OCI-LY7 (cell line): ENCODE results near the gene AQP12B. TPM values are rescaled to one million over a fixed set of nuclear protein-coding genes. Genes with fewer than 3 reads are reported as not detected.
"Not testable (repeated sequence)": the region's sequence is repeated elsewhere in the genome, so short reads cannot be mapped to it uniquely, and the experiment has no call there.

Experiments
- Bru-seq: library from RNA; stranded (reverse); fragments of 400-500 nt; gene quantifications from one replicate; lab custom pipeline; 2021; lab: Mats Ljungman, UMichigan
- BruChase-seq, 2 experiments: library from RNA; stranded (reverse); fragments of 400-500 nt; gene quantifications; one replicate each; lab custom pipeline; 2021; lab: Mats Ljungman, UMichigan
- BruUV-seq: library from RNA; stranded (reverse); fragments of 400-500 nt; replicated peaks from 2 replicates; lab custom pipeline; 2021; lab: Mats Ljungman, UMichigan
- CTCF ChIA-PET: fragments of 300-600 bp; sonication (Branson Sonifier 250); formaldehyde crosslinking; loops from one replicate; lab custom pipeline; 2022; ENCODE audit warnings: antibody characterized with exemption; ENCODE audit not compliant: unreplicated experiment; lab: Charles Lee
- POLR2A ChIA-PET: fragments of 300-600 bp; sonication (Branson Sonifier 250); formaldehyde crosslinking; loops from one replicate; lab custom pipeline; 2022; ENCODE audit warnings: antibody characterized with exemption; lab: Charles Lee
- DNase-seq: peaks from one replicate; pipeline ENCODE4 v3.0.0-alpha.2; 2015; ENCODE audit warnings: low spot score
- H2AFZ ChIP-seq: fragments of 200-600 bp; sonication (generic), shearing (Covaris generic); 2 replicates; pipeline ENCODE4 v1.6.1; 2014; ENCODE audit warnings: mild to moderate bottlenecking, antibody characterized with exemption, low read length, moderate library complexity
- H3K27ac ChIP-seq: fragments of 200-600 bp; sonication (generic); 2 replicates; pipeline ENCODE4 v1.5.1; 2014; ENCODE audit warnings: mixed run types, low read depth, mild to moderate bottlenecking, moderate library complexity, low read length, inconsistent platforms; ENCODE audit not compliant: poor library complexity, severe bottlenecking
- H3K36me3 ChIP-seq: fragments of 200-600 bp; sonication (generic); 2 replicates; pipeline ENCODE4 v1.6.1; 2014; ENCODE audit warnings: mild to moderate bottlenecking, antibody characterized with exemption, low read length, moderate library complexity, mixed read lengths; ENCODE audit not compliant: insufficient read depth
- H3K4me1 ChIP-seq: fragments of 200-600 bp; sonication (generic); 2 replicates; pipeline ENCODE4 v1.5.1; 2014; ENCODE audit warnings: mild to moderate bottlenecking, low read length; ENCODE audit not compliant: insufficient read depth, poor library complexity, severe bottlenecking
- H3K4me2 ChIP-seq: fragments of 200-600 bp; sonication (generic); 2 replicates; pipeline ENCODE4 v1.6.1; 2014; ENCODE audit warnings: mild to moderate bottlenecking, low read length
- H3K4me3 ChIP-seq: fragments of 200-600 bp; sonication (generic); 2 replicates; pipeline ENCODE4 v1.5.1; 2014; ENCODE audit warnings: mild to moderate bottlenecking, low read depth, low read length; ENCODE audit not compliant: poor library complexity, severe bottlenecking
- H3K79me2 ChIP-seq: fragments of 200-600 bp; sonication (generic); 2 replicates; pipeline ENCODE4 v1.6.1; 2016; ENCODE audit warnings: low read depth, mild to moderate bottlenecking, low read length, moderate library complexity, mixed read lengths; ENCODE audit not compliant: insufficient read depth
- H3K9me2 ChIP-seq: fragments of 200-600 bp; sonication (generic); 2 replicates; pipeline ENCODE4 v1.6.1; 2016; ENCODE audit warnings: mild to moderate bottlenecking, low read length, mixed read lengths; ENCODE audit not compliant: insufficient read depth
- H3K9me3 ChIP-seq: fragments of 200-600 bp; sonication (generic); 2 replicates; pipeline ENCODE4 v1.6.1; 2014; ENCODE audit warnings: mild to moderate bottlenecking, mixed run types, low read length, mixed read lengths
- H4K20me1 ChIP-seq: fragments of 200-600 bp; sonication (generic); 2 replicates; pipeline ENCODE4 v1.6.1; 2014; ENCODE audit warnings: mild to moderate bottlenecking, antibody characterized with exemption, low read length, moderate library complexity, mixed read lengths; ENCODE audit not compliant: insufficient read depth
- EZH2phosphoT487 ChIP-seq: fragments of 200-600 bp; sonication (generic); IDR thresholded peaks from 2 replicates; pipeline ENCODE4 v1.6.1; 2018; ENCODE audit warnings: low read depth, borderline replicate concordance, mild to moderate bottlenecking, mixed run types, antibody characterized with exemption, low read length, moderate library complexity, mixed read lengths
- intact Hi-C: fragments of 100-400 bp; cut with micrococcal nuclease; formaldehyde crosslinking; loops from one replicate; pipeline ENCODE4 v1.10.0; 2022; ENCODE audit not compliant: unreplicated experiment
- long read RNA-seq: library from polyadenylated mRNA; stranded (forward); transcript quantifications from one replicate; pipeline ENCODE4 v2.0.0, GENCODE V29; 2022
- total RNA-seq, 2 experiments: library from RNA; depleted of rRNA in 1 of 2; stranded (reverse); fragments of >200 nt in 1 of 2; shearing (Covaris generic) in 1 of 2; gene quantifications; 2 replicates each; pipeline ENCODE4 v1.2.3, GENCODE V29; 2014 to 2022
- TF ChIP-seq, protein P1 (sequence below): fragments of 200-600 bp; sonication (generic); conservative IDR thresholded peaks from 2 replicates; pipeline ENCODE4 v1.5.1; 2014; ENCODE audit warnings: mild to moderate bottlenecking, antibody characterized with exemption, low read length, moderate library complexity, mixed read lengths

AQP12B gene, protein sequence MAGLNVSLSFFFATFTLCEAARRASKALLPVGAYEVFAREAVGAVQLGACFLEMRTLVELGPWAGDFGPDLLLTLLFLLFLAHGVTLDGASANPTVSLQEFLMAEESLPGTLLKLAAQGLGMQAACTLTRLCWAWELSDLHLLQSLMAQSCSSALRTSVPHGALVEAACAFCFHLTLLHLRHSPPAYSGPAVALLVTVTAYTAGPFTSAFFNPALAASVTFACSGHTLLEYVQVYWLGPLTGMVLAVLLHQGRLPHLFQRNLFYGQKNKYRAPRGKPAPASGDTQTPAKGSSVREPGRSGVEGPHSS
- not detected in 2 replicates for total RNA-seq (2014; rRNA removed; shearing (Covaris generic))
- total RNA-seq (2022) = not detected in 2 replicates
- Bru-seq, nascent RNA = not detected
- not detected for BruChase-seq, experiment 1, labeled RNA remaining after a 6-hour chase
- BruChase-seq, experiment 2, labeled RNA remaining after a 2-hour chase = not detected
- long read RNA-seq = 0 reads

DNA sequence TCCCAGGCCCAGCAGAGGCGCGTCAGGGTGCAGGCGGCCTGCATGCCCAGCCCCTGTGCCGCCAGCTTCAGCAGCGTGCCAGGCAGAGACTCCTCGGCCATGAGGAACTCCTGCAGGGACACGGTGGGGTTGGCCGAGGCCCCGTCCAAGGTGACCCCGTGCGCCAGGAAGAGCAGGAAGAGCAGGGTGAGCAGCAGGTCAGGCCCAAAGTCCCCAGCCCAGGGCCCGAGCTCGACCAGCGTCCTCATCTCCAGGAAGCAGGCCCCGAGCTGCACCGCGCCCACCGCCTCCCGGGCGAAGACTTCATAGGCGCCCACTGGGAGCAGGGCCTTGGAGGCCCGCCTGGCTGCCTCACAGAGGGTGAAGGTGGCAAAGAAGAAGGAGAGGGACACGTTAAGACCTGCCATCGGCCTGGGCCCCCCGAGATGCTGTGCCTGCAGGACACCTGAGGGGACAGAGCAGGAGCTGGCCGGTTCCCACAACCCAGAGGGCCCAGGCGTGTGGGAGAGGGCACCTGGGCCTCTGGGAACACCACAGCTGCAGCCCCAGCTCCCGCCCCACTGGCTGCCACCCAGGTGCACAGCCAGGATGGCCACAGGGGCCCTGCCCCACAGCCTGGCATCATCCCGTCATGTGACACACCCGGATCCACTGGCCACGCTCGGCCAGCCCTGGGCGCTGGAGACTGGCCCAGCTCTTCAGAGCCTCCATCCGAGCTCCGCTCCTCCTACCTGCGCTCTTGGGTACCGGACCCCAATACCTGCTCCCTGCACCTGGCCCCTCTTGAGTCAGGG lies at the start of gene AQP12B:
Gene AQP12B (minus strand): TSS at position 455 of the 794 bp plus-strand sequence. CDS start 48 bp downstream, at position 407.
- H3K36me3 ChIP-seq, POLR2A ChIA-PET, H3K4me3 ChIP-seq, intact Hi-C loops, H3K4me1 ChIP-seq, H2AFZ ChIP-seq, H4K20me1 ChIP-seq, CTCF ChIA-PET, H3K79me2 ChIP-seq, H3K4me2 ChIP-seq, H3K9me2 ChIP-seq, DNase-seq, H3K9me3 ChIP-seq, H3K27ac ChIP-seq, BruUV-seq: not testable (repeated sequence)

DNA sequence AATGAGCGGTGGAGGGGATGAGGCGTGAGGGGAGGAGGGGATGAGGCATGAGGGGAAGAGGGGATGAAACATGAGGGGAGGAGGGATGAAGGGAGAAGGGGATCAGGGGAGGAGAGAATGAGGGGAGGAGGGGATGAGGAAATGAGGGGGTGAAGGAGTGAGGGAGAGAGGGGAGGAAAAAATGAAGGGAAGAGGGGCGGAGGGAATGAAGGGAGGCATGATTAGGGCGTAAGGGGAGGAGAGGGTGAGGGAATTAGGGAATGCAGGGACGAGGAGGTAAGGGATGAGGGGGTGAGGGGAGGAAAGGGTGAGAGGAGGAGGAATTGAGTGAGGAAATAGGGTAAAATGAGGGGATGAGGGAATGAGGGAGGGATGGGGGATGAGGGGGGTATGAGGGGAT lies 49.5 kb upstream of the AQP12B start:
- BruUV-seq = no TSS peak
- TF ChIP-seq, protein P1, sequence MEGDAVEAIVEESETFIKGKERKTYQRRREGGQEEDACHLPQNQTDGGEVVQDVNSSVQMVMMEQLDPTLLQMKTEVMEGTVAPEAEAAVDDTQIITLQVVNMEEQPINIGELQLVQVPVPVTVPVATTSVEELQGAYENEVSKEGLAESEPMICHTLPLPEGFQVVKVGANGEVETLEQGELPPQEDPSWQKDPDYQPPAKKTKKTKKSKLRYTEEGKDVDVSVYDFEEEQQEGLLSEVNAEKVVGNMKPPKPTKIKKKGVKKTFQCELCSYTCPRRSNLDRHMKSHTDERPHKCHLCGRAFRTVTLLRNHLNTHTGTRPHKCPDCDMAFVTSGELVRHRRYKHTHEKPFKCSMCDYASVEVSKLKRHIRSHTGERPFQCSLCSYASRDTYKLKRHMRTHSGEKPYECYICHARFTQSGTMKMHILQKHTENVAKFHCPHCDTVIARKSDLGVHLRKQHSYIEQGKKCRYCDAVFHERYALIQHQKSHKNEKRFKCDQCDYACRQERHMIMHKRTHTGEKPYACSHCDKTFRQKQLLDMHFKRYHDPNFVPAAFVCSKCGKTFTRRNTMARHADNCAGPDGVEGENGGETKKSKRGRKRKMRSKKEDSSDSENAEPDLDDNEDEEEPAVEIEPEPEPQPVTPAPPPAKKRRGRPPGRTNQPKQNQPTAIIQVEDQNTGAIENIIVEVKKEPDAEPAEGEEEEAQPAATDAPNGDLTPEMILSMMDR = no peak
- TF ChIP-seq EZH2phosphoT487 = no peak
- ChIA-PET CTCF (no interaction called here), POLR2A (no interaction called here)
- Histone ChIP-seq H3K9me2 (no peaks in the 10 kb centered on the region), H2AFZ (no peak overlapping the region), H3K79me2 (no peaks in the 10 kb centered on the region), H3K27ac (no peak overlapping the region), H3K4me3 (no peak overlapping the region), H3K36me3 (no peaks in the 10 kb centered on the region), H3K4me1 (no peaks in the 10 kb centered on the region), H3K9me3 (no peaks in the 10 kb centered on the region), H3K4me2 (no peak overlapping the region), H4K20me1 (no peaks in the 10 kb centered on the region)
- intact Hi-C loops = no loop called here
- DNase-seq = no peak

DNA sequence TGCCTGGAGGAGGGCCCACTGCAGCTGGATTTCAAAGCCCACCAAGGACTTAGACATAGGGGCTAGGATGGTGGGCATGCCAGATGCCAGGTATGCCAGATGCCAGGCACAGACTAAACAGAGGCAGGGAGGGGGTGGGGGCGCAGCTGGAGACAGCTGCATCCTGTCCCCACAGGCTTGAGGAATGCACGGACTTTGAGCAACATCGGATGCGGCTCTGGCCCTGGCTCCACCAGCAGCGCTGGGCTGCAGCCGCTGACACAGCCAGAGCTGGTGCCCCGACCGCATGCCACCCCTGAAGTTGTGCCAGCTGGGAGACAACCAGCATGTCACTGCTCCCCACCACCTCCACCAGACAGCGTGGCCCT lies 48.5 kb upstream of the AQP12B start:
- Histone ChIP-seq H3K4me2 (no peak overlapping the region), H3K4me1 (no peaks in the 10 kb centered on the region), H4K20me1 (no peaks in the 10 kb centered on the region), H2AFZ (no peak overlapping the region), H3K36me3 (no peaks in the 10 kb centered on the region), H3K9me2 (no peaks in the 10 kb centered on the region), H3K79me2 (no peaks in the 10 kb centered on the region), H3K9me3 (no peaks in the 10 kb centered on the region), H3K27ac (no peak overlapping the region), H3K4me3 (no peak overlapping the region)
- BruUV-seq = no TSS peak
- ChIA-PET CTCF (interaction anchor here (0.5 kb wide), 1 partner anchor 58 kb away, joined by 3 read pairs; no protein-coding TSS in a partner anchor), POLR2A (no interaction called here)
- TF ChIP-seq, protein P1 = no peak
- TF ChIP-seq EZH2phosphoT487 = no peak
- DNase-seq = no peak
- intact Hi-C loops = no loop called here
